ENCODE results near the gene TEX26.

- TF ChIP-seq CTCF (IDR thresholded peaks at IDR 0.05; ENCODE audit: insufficient read depth, low read length, poor library complexity, severe bottlenecking) = no peak
- no peak for TF ChIP-seq EZH2phosphoT487 (conservative IDR thresholded peaks at IDR 0.05; ENCODE audit: low read length)
Measured at GRCh38 chr13:30936971-30937370, 4.5 kb downstream of the TEX26 start.
